GM23338 (cell line): ENCODE results near the gene MRPL22. TPM values are rescaled to one million over a fixed set of nuclear protein-coding genes. Genes with fewer than 3 reads are reported as not detected.

ENCODE experiments used
- ATAC-seq: fragments of 200-7000 bp; cut with Tn5 transposase; 3 replicates; pipeline ENCODE4 v1.9.1; 2020
- DNase-seq: peaks from one replicate; pipeline ENCODE4 v3.0.0-alpha.2; 2015; ENCODE audit warnings: low spot score
- H2AFZ ChIP-seq: fragments of 200-600 bp; sonication (generic); 2 replicates; pipeline ENCODE4 v1.8.0; 2016; ENCODE audit warnings: antibody characterized with exemption, mild to moderate bottlenecking, moderate library complexity
- H3F3A ChIP-seq: fragments of 200-600 bp; sonication (generic); replicated peaks from 2 replicates; pipeline ENCODE4 v1.8.0; 2017; ENCODE audit warnings: antibody characterized with exemption, mixed run types, low read depth
- H3K27ac ChIP-seq: fragments of 200-600 bp; sonication (generic); 2 replicates; pipeline ENCODE4 v1.6.1; 2016; ENCODE audit warnings: low read depth
- H3K27me3 ChIP-seq: fragments of 200-600 bp; sonication (generic); 2 replicates; pipeline ENCODE4 v1.8.0; 2016; ENCODE audit warnings: mild to moderate bottlenecking, mixed run types, moderate library complexity; ENCODE audit not compliant: insufficient read depth
- H3K36me3 ChIP-seq: fragments of 200-600 bp; sonication (generic); 2 replicates; pipeline ENCODE4 v1.8.0; 2016; ENCODE audit warnings: mild to moderate bottlenecking; ENCODE audit not compliant: insufficient read depth
- H3K4me1 ChIP-seq: fragments of 200-600 bp; sonication (generic); 2 replicates; pipeline ENCODE4 v1.8.0; 2016; ENCODE audit warnings: mild to moderate bottlenecking, moderate library complexity; ENCODE audit not compliant: insufficient read depth
- H3K4me2 ChIP-seq: fragments of 200-600 bp; sonication (generic); 2 replicates; pipeline ENCODE4 v1.7.1; 2017; ENCODE audit warnings: mixed run types
- H3K4me3 ChIP-seq: fragments of 200-600 bp; sonication (generic); 2 replicates; pipeline ENCODE4 v1.6.1; 2016; ENCODE audit warnings: mixed run types
- H3K79me2 ChIP-seq: fragments of 200-600 bp; sonication (generic); replicated peaks from 2 replicates; pipeline ENCODE4 v1.8.0; 2017; ENCODE audit warnings: mild to moderate bottlenecking; ENCODE audit not compliant: insufficient read depth
- H3K9me2 ChIP-seq: fragments of 200-600 bp; sonication (generic); 2 replicates; pipeline ENCODE4 v1.8.0; 2017; ENCODE audit not compliant: insufficient read depth
- H4K20me1 ChIP-seq: fragments of 200-600 bp; sonication (generic); replicated peaks from 2 replicates; pipeline ENCODE4 v1.8.0; 2017; ENCODE audit warnings: mild to moderate bottlenecking; ENCODE audit not compliant: insufficient read depth
- H3K27ac Mint-ChIP-seq: 2 replicates; pipeline ENCODE4 v1.8.0; 2020; ENCODE audit warnings: inconsistent platforms, mild to moderate bottlenecking, moderate library complexity, mixed read lengths
- H3K27me3 Mint-ChIP-seq: 3 replicates; pipeline ENCODE4 v1.8.0; 2022; ENCODE audit warnings: low read depth, mild to moderate bottlenecking, moderate library complexity, mixed read lengths, inconsistent platforms; ENCODE audit not compliant: insufficient read depth, poor library complexity
- H3K36me3 Mint-ChIP-seq: 3 replicates; pipeline ENCODE4 v1.8.0; 2021; ENCODE audit warnings: low read depth, mild to moderate bottlenecking, inconsistent platforms, moderate library complexity, mixed read lengths
- H3K4me1 Mint-ChIP-seq: 3 replicates; pipeline ENCODE4 v1.8.0; 2020; ENCODE audit warnings: mild to moderate bottlenecking, inconsistent platforms, mixed read lengths
- H3K4me3 Mint-ChIP-seq: 3 replicates; pipeline ENCODE4 v1.8.0; 2021; ENCODE audit warnings: moderate library complexity, mild to moderate bottlenecking, inconsistent platforms, mixed read lengths
- H3K9me3 Mint-ChIP-seq: 3 replicates; pipeline ENCODE4 v1.8.0; 2020; ENCODE audit warnings: moderate library complexity, mild to moderate bottlenecking, inconsistent platforms, mixed read lengths
- CREB1 ChIP-seq: fragments of 250-450 bp; sonication (Bioruptor Pico); IDR thresholded peaks from 2 replicates; pipeline ENCODE4 v1.5.0; 2020; ENCODE audit warnings: low read depth, mild to moderate bottlenecking, moderate library complexity
- EZH2 ChIP-seq: fragments of 200-600 bp; sonication (generic); IDR thresholded peaks from one replicate; pipeline ENCODE4 v1.8.0; 2017; ENCODE audit warnings: antibody characterized with exemption, mild to moderate bottlenecking, low read depth; ENCODE audit not compliant: unreplicated experiment
- EZH2phosphoT487 ChIP-seq: fragments of 200-600 bp; sonication (generic); IDR thresholded peaks from one replicate; pipeline ENCODE4 v1.8.1; 2018; ENCODE audit warnings: antibody characterized with exemption; ENCODE audit not compliant: unreplicated experiment
- JUNB ChIP-seq: IDR thresholded peaks from one replicate; pipeline ENCODE4 v1.6.1; 2016; ENCODE audit warnings: antibody characterized with exemption; ENCODE audit not compliant: unreplicated experiment
- NANOG ChIP-seq: IDR thresholded peaks from 2 replicates; pipeline ENCODE4 v1.6.1; 2016; ENCODE audit warnings: antibody characterized with exemption, borderline replicate concordance
- POLR2AphosphoS5 ChIP-seq: IDR thresholded peaks from 2 replicates; pipeline ENCODE4 v1.6.1; 2016; ENCODE audit warnings: antibody characterized with exemption, low read depth
- STAT1 ChIP-seq: IDR thresholded peaks from one replicate; pipeline ENCODE4 v1.6.1; 2016; ENCODE audit warnings: antibody characterized with exemption; ENCODE audit not compliant: unreplicated experiment
- ZNF114 ChIP-seq: fragments of 250-450 bp; sonication (Bioruptor Pico); IDR thresholded peaks from 2 replicates; pipeline ENCODE4 v1.5.0; 2020; ENCODE audit warnings: mild to moderate bottlenecking, moderate library complexity
- ZNF331 ChIP-seq: fragments of 250-450 bp; sonication (Bioruptor Pico); IDR thresholded peaks from 2 replicates; pipeline ENCODE4 v1.5.0; 2020; ENCODE audit warnings: low read depth, mild to moderate bottlenecking, moderate library complexity
- polyA plus RNA-seq: library from polyadenylated mRNA; unstranded; fragments of >200 nt; fragmentation: Nextera tagmentation; extraction: Ambion mirVana; gene quantifications from 2 replicates; pipeline ENCODE4 v1.2.1, GENCODE V29; 2016
- total RNA-seq: library from RNA; depleted of rRNA; stranded (reverse); fragments of >200 nt; shearing (Covaris generic); gene quantifications from 2 replicates; pipeline ENCODE4 v1.2.3, GENCODE V29; 2014
- TF ChIP-seq, protein P1 (sequence below), 2 experiments: fragments of 200-600 bp in 1 of 2; sonication (generic) in 1 of 2; conservative IDR thresholded peaks; 2 replicates each; pipeline versions ENCODE4 v1.5.1 to v1.6.1; 2016 to 2017; ENCODE audit warnings: antibody characterized with exemption in 2 of 2, low read depth in 2 of 2, mild to moderate bottlenecking in 2 of 2, moderate library complexity in 1 of 2
- TF ChIP-seq, protein P2 (sequence below): fragments of 250-450 bp; sonication (Bioruptor Pico); IDR thresholded peaks from 2 replicates; pipeline ENCODE4 v1.5.0; 2020; ENCODE audit warnings: mild to moderate bottlenecking, moderate library complexity
- TF ChIP-seq, protein P3 (sequence below): IDR thresholded peaks from 2 replicates; pipeline ENCODE4 v1.6.1; 2016; ENCODE audit warnings: antibody characterized with exemption
- TF ChIP-seq, protein P4 (sequence below): IDR thresholded peaks from one replicate; pipeline ENCODE4 v1.6.1; 2018; ENCODE audit warnings: antibody characterized with exemption; ENCODE audit not compliant: unreplicated experiment

MRPL22 gene
- total and polyA plus RNA-seq, 2 experiments from 2014 or later = 32.1 to 256 TPM

DNA sequence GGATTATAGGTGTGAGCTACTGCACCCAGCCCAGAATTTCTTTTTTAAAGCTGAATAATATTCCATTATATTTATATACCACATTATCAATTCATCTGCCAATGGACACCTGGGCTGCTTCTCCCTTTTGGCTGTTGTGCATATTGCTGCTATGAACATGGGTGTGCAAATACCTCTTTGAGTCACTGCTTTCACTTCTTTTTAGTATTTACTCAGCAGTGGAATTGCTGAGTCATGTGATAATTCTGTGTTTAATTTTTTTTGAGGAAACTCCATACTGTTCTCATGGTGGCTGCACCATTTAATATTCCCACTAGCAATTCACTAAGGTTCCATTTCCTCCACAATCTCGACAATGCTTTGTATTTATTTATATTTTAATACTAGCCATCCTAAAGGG, 36.5 kb downstream of the MRPL22 start:
- H3F3A ChIP-seq = no peaks in the 10 kb centered on the region
- H3K36me3 Mint-ChIP-seq = peaks cover 25% of the 10 kb centered on the region
- H4K20me1 ChIP-seq = no peaks in the 10 kb centered on the region
- H3K4me3 Mint-ChIP-seq = no peak overlapping the region
- H3K4me1 ChIP-seq = no peaks in the 10 kb centered on the region
- H3K4me1 Mint-ChIP-seq = no peaks in the 10 kb centered on the region
- ATAC-seq (no peak), DNase-seq (no peak)
- H3K9me2 ChIP-seq = no peaks in the 10 kb centered on the region
- H3K9me3 Mint-ChIP-seq = peaks cover 6% of the 10 kb centered on the region; the same call in 1 of the 3 replicates
- H2AFZ ChIP-seq = no peak overlapping the region
- no peak overlapping the region for H3K27ac ChIP-seq
- peaks cover 2% of the 10 kb centered on the region for H3K27me3 Mint-ChIP-seq
- no peaks in the 10 kb centered on the region for H3K27me3 ChIP-seq
- H3K27ac Mint-ChIP-seq = no peak overlapping the region
- TF ChIP-seq NANOG (no peak), ZNF331 (CRISPR knock-in tag) (no peak), CREB1 (CRISPR knock-in tag) (no peak), POLR2AphosphoS5 (no peak), STAT1 (no peak), EZH2 (no peak), EZH2phosphoT487 (no peak), JUNB (no peak), ZNF114 (CRISPR knock-in tag) (no peak)
- TF ChIP-seq, protein P1, sequence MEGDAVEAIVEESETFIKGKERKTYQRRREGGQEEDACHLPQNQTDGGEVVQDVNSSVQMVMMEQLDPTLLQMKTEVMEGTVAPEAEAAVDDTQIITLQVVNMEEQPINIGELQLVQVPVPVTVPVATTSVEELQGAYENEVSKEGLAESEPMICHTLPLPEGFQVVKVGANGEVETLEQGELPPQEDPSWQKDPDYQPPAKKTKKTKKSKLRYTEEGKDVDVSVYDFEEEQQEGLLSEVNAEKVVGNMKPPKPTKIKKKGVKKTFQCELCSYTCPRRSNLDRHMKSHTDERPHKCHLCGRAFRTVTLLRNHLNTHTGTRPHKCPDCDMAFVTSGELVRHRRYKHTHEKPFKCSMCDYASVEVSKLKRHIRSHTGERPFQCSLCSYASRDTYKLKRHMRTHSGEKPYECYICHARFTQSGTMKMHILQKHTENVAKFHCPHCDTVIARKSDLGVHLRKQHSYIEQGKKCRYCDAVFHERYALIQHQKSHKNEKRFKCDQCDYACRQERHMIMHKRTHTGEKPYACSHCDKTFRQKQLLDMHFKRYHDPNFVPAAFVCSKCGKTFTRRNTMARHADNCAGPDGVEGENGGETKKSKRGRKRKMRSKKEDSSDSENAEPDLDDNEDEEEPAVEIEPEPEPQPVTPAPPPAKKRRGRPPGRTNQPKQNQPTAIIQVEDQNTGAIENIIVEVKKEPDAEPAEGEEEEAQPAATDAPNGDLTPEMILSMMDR (conservative IDR thresholded peaks at IDR 0.05; ENCODE audit: low read depth in 2 of 2) = no peak
- TF ChIP-seq, protein P2, sequence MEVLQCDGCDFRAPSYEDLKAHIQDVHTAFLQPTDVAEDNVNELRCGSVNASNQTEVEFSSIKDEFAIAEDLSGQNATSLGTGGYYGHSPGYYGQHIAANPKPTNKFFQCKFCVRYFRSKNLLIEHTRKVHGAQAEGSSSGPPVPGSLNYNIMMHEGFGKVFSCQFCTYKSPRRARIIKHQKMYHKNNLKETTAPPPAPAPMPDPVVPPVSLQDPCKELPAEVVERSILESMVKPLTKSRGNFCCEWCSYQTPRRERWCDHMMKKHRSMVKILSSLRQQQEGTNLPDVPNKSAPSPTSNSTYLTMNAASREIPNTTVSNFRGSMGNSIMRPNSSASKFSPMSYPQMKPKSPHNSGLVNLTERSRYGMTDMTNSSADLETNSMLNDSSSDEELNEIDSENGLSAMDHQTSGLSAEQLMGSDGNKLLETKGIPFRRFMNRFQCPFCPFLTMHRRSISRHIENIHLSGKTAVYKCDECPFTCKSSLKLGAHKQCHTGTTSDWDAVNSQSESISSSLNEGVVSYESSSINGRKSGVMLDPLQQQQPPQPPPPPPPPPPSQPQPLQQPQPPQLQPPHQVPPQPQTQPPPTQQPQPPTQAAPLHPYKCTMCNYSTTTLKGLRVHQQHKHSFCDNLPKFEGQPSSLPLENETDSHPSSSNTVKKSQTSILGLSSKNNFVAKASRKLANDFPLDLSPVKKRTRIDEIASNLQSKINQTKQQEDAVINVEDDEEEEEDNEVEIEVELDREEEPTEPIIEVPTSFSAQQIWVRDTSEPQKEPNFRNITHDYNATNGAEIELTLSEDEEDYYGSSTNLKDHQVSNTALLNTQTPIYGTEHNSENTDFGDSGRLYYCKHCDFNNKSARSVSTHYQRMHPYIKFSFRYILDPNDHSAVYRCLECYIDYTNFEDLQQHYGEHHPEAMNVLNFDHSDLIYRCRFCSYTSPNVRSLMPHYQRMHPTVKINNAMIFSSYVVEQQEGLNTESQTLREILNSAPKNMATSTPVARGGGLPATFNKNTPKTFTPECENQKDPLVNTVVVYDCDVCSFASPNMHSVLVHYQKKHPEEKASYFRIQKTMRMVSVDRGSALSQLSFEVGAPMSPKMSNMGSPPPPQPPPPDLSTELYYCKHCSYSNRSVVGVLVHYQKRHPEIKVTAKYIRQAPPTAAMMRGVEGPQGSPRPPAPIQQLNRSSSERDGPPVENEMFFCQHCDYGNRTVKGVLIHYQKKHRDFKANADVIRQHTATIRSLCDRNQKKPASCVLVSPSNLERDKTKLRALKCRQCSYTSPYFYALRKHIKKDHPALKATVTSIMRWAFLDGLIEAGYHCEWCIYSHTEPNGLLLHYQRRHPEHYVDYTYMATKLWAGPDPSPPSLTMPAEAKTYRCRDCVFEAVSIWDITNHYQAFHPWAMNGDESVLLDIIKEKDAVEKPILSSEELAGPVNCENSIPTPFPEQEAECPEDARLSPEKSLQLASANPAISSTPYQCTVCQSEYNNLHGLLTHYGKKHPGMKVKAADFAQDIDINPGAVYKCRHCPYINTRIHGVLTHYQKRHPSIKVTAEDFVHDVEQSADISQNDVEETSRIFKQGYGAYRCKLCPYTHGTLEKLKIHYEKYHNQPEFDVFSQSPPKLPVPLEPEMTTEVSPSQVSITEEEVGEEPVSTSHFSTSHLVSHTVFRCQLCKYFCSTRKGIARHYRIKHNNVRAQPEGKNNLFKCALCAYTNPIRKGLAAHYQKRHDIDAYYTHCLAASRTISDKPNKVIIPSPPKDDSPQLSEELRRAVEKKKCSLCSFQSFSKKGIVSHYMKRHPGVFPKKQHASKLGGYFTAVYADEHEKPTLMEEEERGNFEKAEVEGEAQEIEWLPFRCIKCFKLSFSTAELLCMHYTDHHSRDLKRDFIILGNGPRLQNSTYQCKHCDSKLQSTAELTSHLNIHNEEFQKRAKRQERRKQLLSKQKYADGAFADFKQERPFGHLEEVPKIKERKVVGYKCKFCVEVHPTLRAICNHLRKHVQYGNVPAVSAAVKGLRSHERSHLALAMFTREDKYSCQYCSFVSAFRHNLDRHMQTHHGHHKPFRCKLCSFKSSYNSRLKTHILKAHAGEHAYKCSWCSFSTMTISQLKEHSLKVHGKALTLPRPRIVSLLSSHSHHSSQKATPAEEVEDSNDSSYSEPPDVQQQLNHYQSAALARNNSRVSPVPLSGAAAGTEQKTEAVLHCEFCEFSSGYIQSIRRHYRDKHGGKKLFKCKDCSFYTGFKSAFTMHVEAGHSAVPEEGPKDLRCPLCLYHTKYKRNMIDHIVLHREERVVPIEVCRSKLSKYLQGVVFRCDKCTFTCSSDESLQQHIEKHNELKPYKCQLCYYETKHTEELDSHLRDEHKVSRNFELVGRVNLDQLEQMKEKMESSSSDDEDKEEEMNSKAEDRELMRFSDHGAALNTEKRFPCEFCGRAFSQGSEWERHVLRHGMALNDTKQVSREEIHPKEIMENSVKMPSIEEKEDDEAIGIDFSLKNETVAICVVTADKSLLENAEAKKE (CRISPR knock-in tag) = no peak
- TF ChIP-seq, protein P3, sequence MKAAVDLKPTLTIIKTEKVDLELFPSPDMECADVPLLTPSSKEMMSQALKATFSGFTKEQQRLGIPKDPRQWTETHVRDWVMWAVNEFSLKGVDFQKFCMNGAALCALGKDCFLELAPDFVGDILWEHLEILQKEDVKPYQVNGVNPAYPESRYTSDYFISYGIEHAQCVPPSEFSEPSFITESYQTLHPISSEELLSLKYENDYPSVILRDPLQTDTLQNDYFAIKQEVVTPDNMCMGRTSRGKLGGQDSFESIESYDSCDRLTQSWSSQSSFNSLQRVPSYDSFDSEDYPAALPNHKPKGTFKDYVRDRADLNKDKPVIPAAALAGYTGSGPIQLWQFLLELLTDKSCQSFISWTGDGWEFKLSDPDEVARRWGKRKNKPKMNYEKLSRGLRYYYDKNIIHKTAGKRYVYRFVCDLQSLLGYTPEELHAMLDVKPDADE = no peak
- TF ChIP-seq, protein P4, sequence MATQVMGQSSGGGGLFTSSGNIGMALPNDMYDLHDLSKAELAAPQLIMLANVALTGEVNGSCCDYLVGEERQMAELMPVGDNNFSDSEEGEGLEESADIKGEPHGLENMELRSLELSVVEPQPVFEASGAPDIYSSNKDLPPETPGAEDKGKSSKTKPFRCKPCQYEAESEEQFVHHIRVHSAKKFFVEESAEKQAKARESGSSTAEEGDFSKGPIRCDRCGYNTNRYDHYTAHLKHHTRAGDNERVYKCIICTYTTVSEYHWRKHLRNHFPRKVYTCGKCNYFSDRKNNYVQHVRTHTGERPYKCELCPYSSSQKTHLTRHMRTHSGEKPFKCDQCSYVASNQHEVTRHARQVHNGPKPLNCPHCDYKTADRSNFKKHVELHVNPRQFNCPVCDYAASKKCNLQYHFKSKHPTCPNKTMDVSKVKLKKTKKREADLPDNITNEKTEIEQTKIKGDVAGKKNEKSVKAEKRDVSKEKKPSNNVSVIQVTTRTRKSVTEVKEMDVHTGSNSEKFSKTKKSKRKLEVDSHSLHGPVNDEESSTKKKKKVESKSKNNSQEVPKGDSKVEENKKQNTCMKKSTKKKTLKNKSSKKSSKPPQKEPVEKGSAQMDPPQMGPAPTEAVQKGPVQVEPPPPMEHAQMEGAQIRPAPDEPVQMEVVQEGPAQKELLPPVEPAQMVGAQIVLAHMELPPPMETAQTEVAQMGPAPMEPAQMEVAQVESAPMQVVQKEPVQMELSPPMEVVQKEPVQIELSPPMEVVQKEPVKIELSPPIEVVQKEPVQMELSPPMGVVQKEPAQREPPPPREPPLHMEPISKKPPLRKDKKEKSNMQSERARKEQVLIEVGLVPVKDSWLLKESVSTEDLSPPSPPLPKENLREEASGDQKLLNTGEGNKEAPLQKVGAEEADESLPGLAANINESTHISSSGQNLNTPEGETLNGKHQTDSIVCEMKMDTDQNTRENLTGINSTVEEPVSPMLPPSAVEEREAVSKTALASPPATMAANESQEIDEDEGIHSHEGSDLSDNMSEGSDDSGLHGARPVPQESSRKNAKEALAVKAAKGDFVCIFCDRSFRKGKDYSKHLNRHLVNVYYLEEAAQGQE = no peak
- no peak overlapping the region for H3K4me2 ChIP-seq
- no peaks in the 10 kb centered on the region for H3K36me3 ChIP-seq
- H3K4me3 ChIP-seq = no peak overlapping the region
- H3K79me2 ChIP-seq = no peaks in the 10 kb centered on the region
